ENCODE data around the gene MMP11. TPM values are rescaled to one million over a fixed set of nuclear protein-coding genes. Genes with fewer than 3 reads are reported as not detected.

The MMP11 gene
- total RNA-seq, 4 donors from 2014 or later: 7.6 to 35.8 (median 8.7) TPM; not detected in 1

DNA sequence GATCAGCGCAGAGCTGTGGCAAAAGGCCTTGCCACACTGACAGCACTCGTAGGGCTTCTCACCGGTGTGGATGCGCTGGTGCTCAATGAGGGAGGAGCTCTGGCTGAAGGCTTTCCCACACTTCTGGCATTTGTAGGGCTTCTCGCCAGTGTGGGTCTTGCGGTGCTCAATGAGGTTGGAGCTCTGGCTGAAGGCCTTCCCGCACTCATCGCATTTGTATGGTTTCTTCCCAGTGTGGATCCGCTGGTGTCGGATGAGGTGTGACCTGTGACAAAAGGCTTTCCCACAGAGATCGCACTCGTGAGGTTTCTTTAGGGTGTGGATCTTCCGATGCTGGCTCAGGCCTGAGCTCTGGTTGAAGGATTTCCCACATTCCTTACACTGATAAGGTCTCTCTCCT, 28.6 kb upstream of the MMP11 start:
- Histone ChIP-seq H3K4me1 (no peaks in the 10 kb centered on the region), H3K36me3 (no peaks in the 10 kb centered on the region), H3K4me3 (no peak overlapping the region), H3K9me3 (no peaks in the 10 kb centered on the region), H3K27ac (no peak overlapping the region), H3K27me3 (no peaks in the 10 kb centered on the region)
- TF ChIP-seq, protein P1, sequence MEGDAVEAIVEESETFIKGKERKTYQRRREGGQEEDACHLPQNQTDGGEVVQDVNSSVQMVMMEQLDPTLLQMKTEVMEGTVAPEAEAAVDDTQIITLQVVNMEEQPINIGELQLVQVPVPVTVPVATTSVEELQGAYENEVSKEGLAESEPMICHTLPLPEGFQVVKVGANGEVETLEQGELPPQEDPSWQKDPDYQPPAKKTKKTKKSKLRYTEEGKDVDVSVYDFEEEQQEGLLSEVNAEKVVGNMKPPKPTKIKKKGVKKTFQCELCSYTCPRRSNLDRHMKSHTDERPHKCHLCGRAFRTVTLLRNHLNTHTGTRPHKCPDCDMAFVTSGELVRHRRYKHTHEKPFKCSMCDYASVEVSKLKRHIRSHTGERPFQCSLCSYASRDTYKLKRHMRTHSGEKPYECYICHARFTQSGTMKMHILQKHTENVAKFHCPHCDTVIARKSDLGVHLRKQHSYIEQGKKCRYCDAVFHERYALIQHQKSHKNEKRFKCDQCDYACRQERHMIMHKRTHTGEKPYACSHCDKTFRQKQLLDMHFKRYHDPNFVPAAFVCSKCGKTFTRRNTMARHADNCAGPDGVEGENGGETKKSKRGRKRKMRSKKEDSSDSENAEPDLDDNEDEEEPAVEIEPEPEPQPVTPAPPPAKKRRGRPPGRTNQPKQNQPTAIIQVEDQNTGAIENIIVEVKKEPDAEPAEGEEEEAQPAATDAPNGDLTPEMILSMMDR (IDR thresholded peaks at IDR 0.05): no peak
- TF ChIP-seq POLR2A (IDR thresholded peaks at IDR 0.05): no peak
- intact Hi-C loops (cut with DNase I; ENCODE audit: low total_unique reads): no loop called here
- no peak for DNase-seq

DNA sequence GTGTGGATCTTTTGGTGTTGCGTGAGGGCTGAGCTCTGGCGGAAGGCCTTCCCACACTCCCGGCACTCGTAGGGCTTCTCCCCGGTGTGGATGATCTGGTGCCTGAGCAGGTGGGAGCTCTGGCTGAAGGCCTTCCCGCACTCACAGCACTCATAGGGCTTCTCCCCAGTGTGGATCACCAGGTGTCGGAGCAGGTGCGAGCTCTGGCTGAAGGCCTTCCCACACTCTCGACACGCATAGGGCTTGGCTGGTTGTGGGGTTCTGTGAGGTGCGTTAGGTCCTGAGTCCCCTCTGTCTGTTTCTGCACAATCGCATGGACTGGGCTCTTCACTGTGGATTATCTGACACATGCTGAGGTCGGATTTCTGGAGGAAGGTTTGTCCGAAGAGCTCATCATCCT, 28.2 kb upstream of the MMP11 start:
- Histone ChIP-seq H3K27me3 (no peaks in the 10 kb centered on the region), H3K4me3 (no peak overlapping the region), H3K4me1 (no peaks in the 10 kb centered on the region), H3K27ac (no peak overlapping the region), H3K36me3 (no peaks in the 10 kb centered on the region), H3K9me3 (no peaks in the 10 kb centered on the region)
- no peak for DNase-seq
- intact Hi-C loops (cut with DNase I; ENCODE audit: low total_unique reads): no loop called here
- TF ChIP-seq POLR2A (IDR thresholded peaks at IDR 0.05): no peak
- TF ChIP-seq, protein P1 (IDR thresholded peaks at IDR 0.05): no peak

DNA sequence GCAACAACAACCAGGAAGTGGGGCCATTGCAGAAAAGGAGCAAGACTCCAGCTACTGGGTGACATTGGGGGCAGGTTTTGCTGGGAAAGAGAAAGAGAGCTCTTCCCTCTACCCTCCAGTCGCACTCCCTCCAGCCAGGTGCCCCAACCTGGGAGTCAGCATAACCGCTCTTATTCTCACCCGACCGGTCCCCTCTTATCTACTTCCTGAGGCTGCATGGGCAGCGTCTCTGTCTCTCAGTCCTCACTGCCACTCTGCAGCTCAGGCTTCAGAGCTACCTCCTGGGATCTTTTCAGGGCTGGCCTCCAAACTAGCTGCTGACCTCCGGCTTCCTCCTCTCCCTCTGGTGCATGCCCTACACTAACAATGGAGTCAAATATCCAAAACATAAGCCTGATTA, 26.9 kb upstream of the MMP11 start:
- H3K27ac ChIP-seq: no peak overlapping the region
- H3K4me3 ChIP-seq: no peak overlapping the region
- intact Hi-C loops (cut with DNase I; ENCODE audit: low total_unique reads): no loop called here
- DNase-seq: no peak
- H3K36me3 ChIP-seq: no peaks in the 10 kb centered on the region
- no peaks in the 10 kb centered on the region for H3K4me1 ChIP-seq
- no peaks in the 10 kb centered on the region for H3K27me3 ChIP-seq
- no peaks in the 10 kb centered on the region for H3K9me3 ChIP-seq
- TF ChIP-seq POLR2A (IDR thresholded peaks at IDR 0.05): no peak
- TF ChIP-seq, protein P1 (IDR thresholded peaks at IDR 0.05): no peak

DNA sequence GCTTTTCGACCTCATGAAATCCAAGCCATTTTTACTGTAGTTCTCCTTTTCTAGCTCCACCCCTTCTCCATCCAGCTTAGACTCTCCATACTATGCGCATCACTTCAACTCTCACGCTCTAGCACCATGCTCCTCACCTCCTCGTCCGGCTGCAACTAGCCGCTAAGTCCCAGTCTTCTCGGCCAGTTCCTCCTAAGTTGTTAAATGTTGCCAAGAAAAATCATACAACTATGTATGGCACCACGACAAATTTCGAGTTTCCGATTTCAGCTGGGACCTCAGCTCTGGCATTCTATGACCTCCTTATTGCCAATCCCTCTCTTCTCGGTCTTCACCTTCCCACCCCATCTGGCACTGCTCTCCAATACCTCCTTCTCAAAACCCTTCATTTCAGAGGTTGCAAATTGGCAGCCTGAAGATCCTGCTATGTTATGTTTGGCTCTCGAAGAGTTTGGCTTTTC, 22.8 kb upstream of the MMP11 start:
- Histone ChIP-seq H3K4me1 (no peaks in the 10 kb centered on the region), H3K9me3 (no peaks in the 10 kb centered on the region), H3K4me3 (peak overlapping the region; percentile 54 to 90), H3K27me3 (no peaks in the 10 kb centered on the region), H3K27ac (no peak overlapping the region), H3K36me3 (no peaks in the 10 kb centered on the region)
- DNase-seq: no peak
- TF ChIP-seq POLR2A (IDR thresholded peaks at IDR 0.05): no peak
- TF ChIP-seq, protein P1 (IDR thresholded peaks at IDR 0.05): no peak
- intact Hi-C loops (cut with DNase I; ENCODE audit: low total_unique reads): no loop called here

DNA sequence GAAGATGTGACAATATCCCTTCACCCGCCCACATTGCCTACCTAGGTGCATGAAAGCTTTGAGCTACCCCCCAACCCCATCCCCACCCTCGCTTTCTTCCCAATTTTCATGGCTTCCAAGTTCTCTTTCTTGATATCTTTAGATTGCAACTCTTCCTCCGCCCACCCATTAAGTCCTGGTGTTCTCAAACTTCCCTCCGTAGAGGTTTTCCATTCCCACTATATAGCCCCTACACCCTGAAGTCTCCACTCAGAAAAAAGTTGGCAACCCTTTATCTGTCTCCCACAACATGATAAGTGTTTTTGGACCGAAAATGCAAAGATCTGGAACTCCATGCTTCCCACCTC, 22.3 kb upstream of the MMP11 start:
- no peak for TF ChIP-seq POLR2A (IDR thresholded peaks at IDR 0.05)
- TF ChIP-seq, protein P1 (IDR thresholded peaks at IDR 0.05): no peak
- no peak for DNase-seq
- Histone ChIP-seq H3K27me3 (no peaks in the 10 kb centered on the region), H3K27ac (peak overlapping the region; percentile 79), H3K4me1 (no peaks in the 10 kb centered on the region), H3K4me3 (peak overlapping the region; percentile 54 to 90), H3K36me3 (no peaks in the 10 kb centered on the region), H3K9me3 (no peaks in the 10 kb centered on the region)
- intact Hi-C loops (cut with DNase I; ENCODE audit: low total_unique reads): no loop called here
